Common myeloid progenitor, CD34-positive (primary cell): ENCODE results near the gene GLI2.

Experiments used
- CTCF ChIA-PET: fragments of 350-600 bp; sonication (Branson Sonifier 250); formaldehyde crosslinking; loops from one replicate; lab custom pipeline; 2021; ENCODE audit warnings: antibody characterized with exemption; lab: Charles Lee
- POLR2A ChIA-PET: fragments of 350-600 bp; sonication (Branson Sonifier 250); formaldehyde crosslinking; loops from one replicate; lab custom pipeline; 2021; ENCODE audit warnings: antibody characterized with exemption; lab: Charles Lee
- DNase-seq, 3 donors: peaks; one replicate each; pipeline versions ENCODE4 v3.0.0 to v3.0.0-alpha.2; 2013
- H3K27ac ChIP-seq, 2 experiments: 1 replicate in 1 of 2; 2 replicates in 1 of 2; pipeline ENCODE4 v1.7.0; 2013; ENCODE audit warnings: inconsistent platforms in 2 of 2, low read length in 2 of 2, mild to moderate bottlenecking in 2 of 2, low read depth in 1 of 2, moderate library complexity in 1 of 2; ENCODE audit not compliant: severe bottlenecking in 2 of 2, insufficient read depth in 1 of 2, poor library complexity in 1 of 2
- H3K27me3 ChIP-seq, 5 experiments: replicated peaks in 2 of 5; 1 replicate in 3 of 5; 2 replicates in 2 of 5; pipeline versions ENCODE4 v1.6.1 to v1.7.0; 2013; ENCODE audit warnings: low read length in 4 of 5, mild to moderate bottlenecking in 2 of 5, moderate library complexity in 2 of 5, inconsistent platforms in 1 of 5; ENCODE audit not compliant: insufficient read depth in 5 of 5, control insufficient read depth in 4 of 5
- H3K36me3 ChIP-seq, 4 experiments: 1 replicate in 2 of 4; 2 replicates in 2 of 4; pipeline versions ENCODE4 v1.6.1 to v1.7.0; 2013; ENCODE audit warnings: low read length in 3 of 4, control low read depth in 1 of 4, mild to moderate bottlenecking in 1 of 4; ENCODE audit not compliant: control insufficient read depth in 4 of 4, insufficient read depth in 4 of 4
- H3K4me1 ChIP-seq, 4 experiments: 1 replicate in 3 of 4; 2 replicates in 1 of 4; pipeline versions ENCODE4 v1.6.1 to v1.7.1; 2013; ENCODE audit warnings: low read length in 3 of 4, mild to moderate bottlenecking in 3 of 4, control low read depth in 1 of 4, inconsistent platforms in 1 of 4, moderate library complexity in 1 of 4; ENCODE audit not compliant: control insufficient read depth in 4 of 4, insufficient read depth in 4 of 4; ENCODE audit errors: control extremely low read depth in 1 of 4
- H3K4me3 ChIP-seq, 7 experiments: 1 replicate in 4 of 7; 2 replicates in 3 of 7; pipeline versions ENCODE4 v1.5.1 to v1.7.0; 2013; ENCODE audit warnings: mild to moderate bottlenecking in 7 of 7, low read length in 6 of 7, moderate library complexity in 6 of 7, inconsistent platforms in 2 of 7, low read depth in 2 of 7, control low read depth in 1 of 7; ENCODE audit not compliant: insufficient read depth in 4 of 7, control insufficient read depth in 1 of 7; ENCODE audit errors: extremely low read depth in 1 of 7
- H3K9me3 ChIP-seq, 5 experiments: 1 replicate in 4 of 5; 2 replicates in 1 of 5; pipeline versions ENCODE4 v1.6.1 to v1.7.1; 2013; ENCODE audit warnings: low read length in 4 of 5, mild to moderate bottlenecking in 2 of 5, inconsistent platforms in 1 of 5, low read depth in 1 of 5, moderate library complexity in 1 of 5; ENCODE audit not compliant: control insufficient read depth in 4 of 5, insufficient read depth in 2 of 5; ENCODE audit errors: control extremely low read depth in 1 of 5
- WGBS: methylation state at CpG from one replicate; pipeline ENCODE4 v1.1.5; 2013; ENCODE audit not compliant: insufficient coverage; 5-methylcytosine and 5-hydroxymethylcytosine counted together

GLI2 gene

GRCh38 chr2:120746144-120746543 is 10.5 kb downstream of the GLI2 start:
- Histone ChIP-seq H3K9me3 (no peaks in the 10 kb centered on the region), H3K27ac (no peak overlapping the region), H3K4me1 (peaks cover 0 to 6% (median 5%) of the 10 kb centered on the region in 4 experiments), H3K4me3 (no peak overlapping the region), H3K27me3 (peaks cover 0 to 55% (median 24%) of the 10 kb centered on the region in 5 experiments), H3K36me3 (no peaks in the 10 kb centered on the region)
- CTCF ChIA-PET: interaction anchor here (0.8 kb wide), 1 partner anchor 13 kb away, joined by 3 read pairs; no protein-coding TSS in a partner anchor
- no peak for DNase-seq
- POLR2A ChIA-PET: no interaction called here
- 94% methylated on average over 2 of the region's 4 CpGs for WGBS

- Histone ChIP-seq H3K4me3 (no peak overlapping the region), H3K27ac (no peak overlapping the region), H3K9me3 (no peaks in the 10 kb centered on the region), H3K4me1 (no peaks in the 10 kb centered on the region), H3K36me3 (no peaks in the 10 kb centered on the region), H3K27me3 (peaks cover 0 to 43% (median 22%) of the 10 kb centered on the region in 5 experiments)
- POLR2A ChIA-PET: no interaction called here
- CTCF ChIA-PET: no interaction called here
- no peak for DNase-seq
- 100% methylated on average over 2 of the region's 2 CpGs for WGBS
Measured at GRCh38 chr2:120747281-120747680, 11.6 kb downstream of the GLI2 start.

- Histone ChIP-seq H3K27me3 (peaks cover 0 to 39% (median 21%) of the 10 kb centered on the region in 5 experiments), H3K36me3 (no peaks in the 10 kb centered on the region), H3K4me3 (no peak overlapping the region), H3K27ac (no peak overlapping the region), H3K9me3 (no peaks in the 10 kb centered on the region), H3K4me1 (no peaks in the 10 kb centered on the region)
- ChIA-PET POLR2A (no interaction called here), CTCF (no interaction called here)
- DNase-seq: no peak
- 98% methylated on average over 7 of the region's 7 CpGs for WGBS
Measured at GRCh38 chr2:120747706-120748105, 12.0 kb downstream of the GLI2 start.

GRCh38 chr2:120748310-120748709 is 12.6 kb downstream of the GLI2 start:
- WGBS: 100% methylated on average over 2 of the region's 3 CpGs
- Histone ChIP-seq H3K9me3 (no peaks in the 10 kb centered on the region), H3K27me3 (peaks cover 0 to 33% (median 15%) of the 10 kb centered on the region in 5 experiments), H3K27ac (no peak overlapping the region), H3K4me1 (no peaks in the 10 kb centered on the region), H3K4me3 (no peak overlapping the region), H3K36me3 (no peaks in the 10 kb centered on the region)
- DNase-seq: no peak
- POLR2A ChIA-PET: no interaction called here
- CTCF ChIA-PET: no interaction called here

- no peak for DNase-seq
- H3K4me1 ChIP-seq: no peaks in the 10 kb centered on the region
- peaks cover 0 to 29% (median 13%) of the 10 kb centered on the region in 5 experiments for H3K27me3 ChIP-seq
- no peak overlapping the region for H3K4me3 ChIP-seq
- CTCF ChIA-PET: no interaction called here
- H3K36me3 ChIP-seq: no peaks in the 10 kb centered on the region
- H3K9me3 ChIP-seq: no peaks in the 10 kb centered on the region
- H3K27ac ChIP-seq: no peak overlapping the region
- POLR2A ChIA-PET: no interaction called here
Measured at GRCh38 chr2:120748741-120749140, 13.1 kb downstream of the GLI2 start.

GRCh38 chr2:120749506-120750431 is 14.1 kb downstream of the GLI2 start:
- H3K27ac ChIP-seq: no peak overlapping the region
- no peak overlapping the region for H3K4me3 ChIP-seq
- no peaks in the 10 kb centered on the region for H3K36me3 ChIP-seq
- ChIA-PET CTCF (no interaction called here), POLR2A (no interaction called here)
- peaks cover 0 to 19% (median 4%) of the 10 kb centered on the region in 5 experiments for H3K27me3 ChIP-seq
- WGBS: 89% methylated on average over 11 of the region's 11 CpGs
- H3K9me3 ChIP-seq: no peaks in the 10 kb centered on the region
- no peak for DNase-seq
- H3K4me1 ChIP-seq: no peaks in the 10 kb centered on the region

GRCh38 chr2:120750488-120751210 is 15.0 kb downstream of the GLI2 start:
- H3K4me3 ChIP-seq: no peak overlapping the region
- ChIA-PET CTCF (interaction anchor here (0.6 kb wide), 1 partner anchor 321 kb away, joined by 3 read pairs; no protein-coding TSS in a partner anchor), POLR2A (no interaction called here)
- WGBS: 98% methylated on average over 12 of the region's 13 CpGs
- DNase-seq: no peak
- no peaks in the 10 kb centered on the region for H3K36me3 ChIP-seq
- no peaks in the 10 kb centered on the region for H3K4me1 ChIP-seq
- H3K9me3 ChIP-seq: no peaks in the 10 kb centered on the region
- no peak overlapping the region for H3K27ac ChIP-seq
- peaks cover 0 to 13% (median 3%) of the 10 kb centered on the region in 5 experiments for H3K27me3 ChIP-seq
